Inflammatory macrophage treated with lipopolysaccharide for 1 hour (primary cell): Measurements from ENCODE around the gene PDZRN3.

ENCODE experiments used
- DNase-seq, 2 donors: peaks; one replicate each; pipeline ENCODE4 v3.0.0-alpha.2; 2020 to 2022

PDZRN3 gene

DNA sequence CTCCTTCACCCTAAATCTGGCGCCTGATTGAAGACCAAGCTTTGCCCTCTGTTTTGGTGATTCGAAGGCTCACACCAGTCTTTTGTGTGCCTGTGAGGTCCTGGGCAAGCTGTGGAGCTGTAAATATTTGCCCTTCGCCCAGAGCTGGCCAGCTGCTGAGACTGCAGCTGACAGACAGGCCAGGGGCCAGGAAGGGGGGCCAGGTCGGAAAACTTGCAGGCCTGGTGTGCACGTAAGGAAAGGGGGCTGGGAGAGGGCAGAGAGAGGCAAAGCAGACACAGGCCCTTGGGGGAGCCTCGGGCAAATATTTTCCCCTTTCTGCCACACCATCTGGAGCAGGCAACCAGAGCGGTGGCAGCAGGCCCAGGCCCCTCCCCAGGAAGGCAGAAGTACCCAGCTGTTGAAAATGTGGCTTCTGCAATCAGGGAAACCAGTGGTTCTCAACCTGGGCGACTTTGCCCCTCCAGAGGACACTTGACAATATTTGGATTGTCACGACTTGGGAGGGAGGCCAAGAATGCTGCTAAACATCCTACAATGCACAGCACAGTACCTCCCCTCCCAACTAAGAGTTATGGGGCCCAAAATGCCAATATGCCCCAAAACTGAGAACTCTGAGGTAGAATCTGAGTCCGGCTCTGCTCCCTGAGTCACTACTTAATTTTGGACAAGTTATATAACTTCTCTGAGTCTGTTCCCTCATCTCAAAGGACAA is 2.5 kb downstream of the PDZRN3 start:
- no peak for DNase-seq

GRCh38 chr3:73621388-73621787 is 3.4 kb downstream of the PDZRN3 start:
- no peak for DNase-seq

DNA sequence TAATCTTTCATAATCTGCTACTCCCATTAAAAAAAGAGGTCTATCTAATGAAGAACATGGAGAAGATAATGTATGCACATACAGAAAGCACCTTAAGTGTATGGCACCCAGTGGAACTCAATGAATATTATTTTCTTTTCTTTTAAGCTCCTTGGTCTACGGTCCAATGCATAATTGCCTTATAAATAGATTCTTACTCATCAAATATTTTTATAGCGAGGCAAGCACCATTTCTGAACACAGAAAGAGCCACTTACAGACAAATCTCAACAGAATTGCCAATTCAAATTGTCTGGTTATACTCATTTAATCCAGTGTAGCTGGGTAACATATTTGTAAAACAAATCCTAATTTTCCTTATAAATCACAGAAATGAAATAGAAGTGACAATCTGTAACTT is 6.3 kb downstream of the PDZRN3 start:
- no peak for DNase-seq

- DNase-seq: no peak
These were observed 8.7 kb downstream of the PDZRN3 start for GRCh38 chr3:73616056-73616455.

DNA sequence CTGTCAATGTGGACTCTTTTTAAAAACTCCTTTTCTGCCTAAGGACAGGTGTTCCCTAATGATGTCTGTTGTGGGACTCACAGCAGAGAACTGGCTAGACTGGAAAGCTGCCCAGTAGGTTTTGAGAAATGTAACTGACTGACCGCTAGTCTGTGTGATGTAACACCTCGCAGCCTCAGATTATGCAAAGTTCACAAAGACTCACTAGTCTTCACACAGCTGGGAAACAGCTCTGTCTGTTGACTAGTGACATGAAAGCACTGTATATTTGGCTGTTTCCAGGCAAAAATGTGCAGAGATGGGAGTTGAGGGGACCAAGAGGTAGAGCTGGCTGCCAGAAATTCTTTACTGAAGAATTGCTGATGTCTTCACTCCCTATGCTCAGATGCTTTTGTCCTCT is 10.3 kb downstream of the PDZRN3 start:
- no peak for DNase-seq

- DNase-seq: no peak
These were observed 13.6 kb downstream of the PDZRN3 start for GRCh38 chr3:73611176-73611575.

DNA sequence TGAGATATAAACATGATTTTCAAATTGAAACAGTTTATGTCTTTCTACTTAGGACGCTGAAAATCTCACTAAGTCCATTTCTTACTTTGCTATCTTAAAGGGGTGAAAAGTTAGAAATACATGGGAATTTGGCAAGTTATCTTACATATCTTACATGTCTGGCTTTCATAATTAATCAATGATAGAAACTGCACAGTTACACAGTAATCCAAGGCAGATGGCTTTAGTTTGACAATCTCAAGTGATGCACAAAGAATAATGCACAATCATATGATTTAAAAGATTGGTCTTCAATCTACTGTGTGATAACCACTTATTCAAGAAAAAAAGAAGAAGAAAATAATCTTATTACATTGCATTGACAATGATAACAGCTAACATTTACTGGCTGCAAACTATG is 14.2 kb downstream of the PDZRN3 start:
- DNase-seq: no peak

DNA sequence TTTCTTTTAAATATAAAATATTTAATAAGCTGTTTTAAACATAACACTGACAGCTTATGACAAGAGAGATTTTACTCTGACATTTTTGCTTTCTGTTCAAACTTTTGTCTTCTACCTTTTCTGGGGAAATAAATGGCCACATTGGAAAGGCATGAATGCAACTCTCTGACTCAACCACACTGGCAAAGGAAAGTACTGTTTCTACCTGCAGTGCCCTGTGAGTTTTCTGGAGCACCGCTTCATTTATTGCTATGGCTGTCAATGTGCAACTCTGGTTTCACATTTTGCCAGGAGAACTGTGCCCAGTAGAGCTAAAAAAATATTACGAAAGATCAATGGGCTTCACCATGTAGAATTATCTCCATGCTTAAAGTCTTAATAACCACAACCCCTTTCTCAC is 15.1 kb downstream of the PDZRN3 start:
- no peak for DNase-seq

DNA sequence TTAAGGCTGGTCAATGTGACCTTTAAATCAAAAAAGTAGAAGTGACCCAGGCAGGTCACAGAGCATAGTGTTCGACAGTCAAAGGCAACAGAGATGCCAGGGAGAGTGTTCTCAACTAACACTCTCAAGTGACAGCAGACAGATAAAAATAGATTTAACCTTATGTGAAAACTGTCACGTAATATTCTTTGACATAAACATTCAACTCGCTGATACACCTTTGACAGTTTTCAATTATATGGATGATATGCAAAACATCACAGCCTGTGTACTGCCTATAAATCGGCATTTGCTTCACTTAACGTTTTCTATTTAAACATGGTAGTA is 15.5 kb downstream of the PDZRN3 start:
- no peak for DNase-seq

- DNase-seq: no peak
These were observed 16.1 kb downstream of the PDZRN3 start for GRCh38 chr3:73608456-73609314.

GRCh38 chr3:73605861-73606260 is 18.9 kb downstream of the PDZRN3 start:
- no peak for DNase-seq

- no peak for DNase-seq
These were observed 19.3 kb downstream of the PDZRN3 start for GRCh38 chr3:73605412-73605811.

- no peak for DNase-seq
These were observed 20.3 kb downstream of the PDZRN3 start for GRCh38 chr3:73604451-73604850.

- DNase-seq: no peak
These were observed 21.0 kb downstream of the PDZRN3 start for GRCh38 chr3:73603762-73604171.

GRCh38 chr3:73602170-73602569 is 22.6 kb downstream of the PDZRN3 start:
- DNase-seq: no peak

- DNase-seq: no peak
These were observed 23.3 kb downstream of the PDZRN3 start for GRCh38 chr3:73601481-73601880.

- no peak for DNase-seq
These were observed 23.7 kb downstream of the PDZRN3 start for GRCh38 chr3:73601011-73601410.

DNA sequence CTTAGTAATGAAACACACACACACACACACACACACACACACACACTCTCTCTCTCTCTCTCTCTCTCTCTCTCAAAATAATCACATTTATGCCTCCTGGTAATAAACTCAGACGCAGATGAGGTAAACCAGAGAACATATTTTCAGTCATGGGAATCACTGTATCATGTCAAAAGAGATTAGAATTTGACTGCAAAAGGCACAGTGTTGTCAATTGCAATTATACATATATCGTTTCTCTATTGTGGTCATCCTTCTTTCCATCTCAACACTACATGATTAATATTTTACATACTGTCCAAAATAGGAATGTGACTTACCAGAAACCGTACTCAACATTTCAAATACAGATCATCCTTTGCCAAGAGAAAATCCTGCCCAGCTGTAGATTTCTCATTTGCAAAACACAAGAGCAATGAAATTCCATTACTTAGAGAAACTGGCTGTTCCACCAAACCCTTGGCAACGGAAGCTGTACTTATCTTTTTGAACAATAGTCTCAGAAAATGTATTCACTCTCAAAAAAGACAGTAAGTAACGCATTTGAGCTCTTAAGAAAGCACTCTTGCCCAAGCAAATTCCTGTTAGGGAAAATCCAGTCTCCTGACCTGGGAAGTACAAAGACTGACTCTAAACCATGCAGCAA is 24.3 kb downstream of the PDZRN3 start:
- no peak for DNase-seq

GRCh38 chr3:73599605-73600004 is 25.1 kb downstream of the PDZRN3 start:
- DNase-seq: no peak

GRCh38 chr3:73597476-73597875 is 27.3 kb downstream of the PDZRN3 start:
- no peak for DNase-seq

DNA sequence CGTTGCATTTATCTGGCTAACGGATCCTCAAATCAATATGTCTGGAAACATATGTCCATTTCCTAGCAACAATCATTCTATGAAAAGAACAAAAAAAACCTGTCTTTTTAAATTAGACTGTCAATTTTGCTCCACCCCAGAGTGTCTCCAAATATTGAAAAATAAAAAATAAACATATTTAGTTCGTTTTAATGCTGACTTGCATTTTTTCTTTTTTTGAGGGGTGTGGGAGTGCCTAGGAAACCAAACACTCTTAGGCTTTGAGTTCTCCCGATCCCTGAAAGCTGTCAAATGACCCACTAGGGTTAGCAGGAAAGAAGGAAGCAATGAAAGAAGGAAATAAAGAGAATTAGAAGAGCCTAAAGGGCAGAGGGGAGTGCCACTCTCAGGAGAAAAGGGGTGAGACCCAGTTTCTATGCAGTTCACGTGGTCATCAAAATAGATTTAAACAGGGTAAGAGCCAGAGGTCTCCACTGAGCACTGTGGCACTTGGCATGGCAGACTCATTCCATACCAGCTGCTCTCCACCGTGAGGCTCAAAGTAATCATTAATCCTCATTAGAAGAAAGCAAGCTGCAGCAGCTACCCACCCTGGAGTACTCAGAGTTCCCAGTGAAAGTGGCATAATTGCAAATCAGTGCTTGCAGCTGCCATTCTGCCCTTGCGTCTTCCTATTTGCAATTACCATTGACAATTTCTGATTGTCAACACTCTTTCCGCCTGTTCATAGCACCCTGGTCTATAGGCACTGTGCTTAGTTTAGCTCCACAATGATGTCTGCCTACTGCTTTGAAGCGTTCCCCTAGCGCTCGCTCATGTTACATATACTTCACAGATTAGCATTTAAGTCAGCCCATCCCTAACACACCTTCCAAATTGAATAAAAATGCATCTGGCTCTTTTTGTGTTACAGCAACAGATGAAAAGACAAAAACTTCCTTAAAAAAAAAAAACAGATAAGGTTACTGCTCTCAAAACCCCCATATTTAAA is 32.3 kb downstream of the PDZRN3 start:
- DNase-seq: no peak

GRCh38 chr3:73591286-73591800 is 33.4 kb downstream of the PDZRN3 start:
- DNase-seq: no peak

DNA sequence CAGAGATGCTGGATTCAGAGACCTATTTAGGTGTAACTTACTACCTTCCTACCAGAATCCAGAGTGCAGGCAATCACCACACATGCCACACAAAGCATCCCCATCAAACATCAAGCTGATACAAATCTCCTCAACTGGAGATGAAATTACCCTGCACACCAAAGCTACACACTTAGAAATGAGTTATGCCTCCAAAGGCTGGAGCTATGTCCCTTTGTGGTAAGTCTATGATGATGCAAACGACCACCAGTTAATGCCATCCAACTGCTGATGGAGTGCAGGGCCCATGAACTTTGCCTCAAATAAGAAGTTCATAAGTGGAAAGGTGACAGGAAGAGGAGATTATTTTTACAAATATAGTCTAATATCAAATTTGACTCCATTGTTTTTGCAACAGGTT is 38.1 kb downstream of the PDZRN3 start:
- no peak for DNase-seq
